ENCODE results near the gene PTPRG.

Gene PTPRG

DNA sequence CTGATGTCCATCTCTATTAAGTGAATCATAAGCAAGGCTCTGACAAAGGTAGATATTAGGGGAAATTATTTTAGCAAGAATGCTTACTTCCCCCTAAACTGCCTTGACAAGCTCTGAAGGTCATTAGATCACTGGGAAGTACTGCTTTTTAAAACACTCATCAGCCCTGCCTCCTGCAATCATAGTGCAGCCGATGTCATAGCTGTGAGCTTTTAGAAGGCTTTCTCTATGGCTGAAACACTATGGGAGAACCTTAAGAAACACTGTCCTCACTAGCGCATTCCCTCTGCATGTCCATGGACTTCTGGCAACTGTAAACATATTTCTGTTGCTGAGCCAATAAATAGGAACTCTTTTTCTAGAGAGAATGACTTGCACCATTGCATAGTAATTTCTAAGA, 38.7 kb upstream of the PTPRG start:
- Histone ChIP-seq H4K20me1 (ENCODE audit: insufficient read depth) (no peaks in the 10 kb centered on the region), H3K4me3 (IDR thresholded peaks at IDR 0.05; ENCODE audit: insufficient read depth, low read depth, low read length) (no peak overlapping the region), H3K79me2 (ENCODE audit: insufficient read depth, low read depth) (no peaks in the 10 kb centered on the region), H3K27ac (no peak overlapping the region), H3K9ac (no peak overlapping the region), H3K27me3 (ENCODE audit: insufficient read depth, low read depth) (no peaks in the 10 kb centered on the region), H2AFZ (ENCODE audit: low read depth) (no peak overlapping the region), H3K4me2 (no peak overlapping the region), H3K36me3 (ENCODE audit: insufficient read depth) (no peaks in the 10 kb centered on the region), H3K4me1 (ENCODE audit: low read depth, poor library complexity, severe bottlenecking) (peaks cover 12% of the 10 kb centered on the region)
- TF ChIP-seq, protein P1, sequence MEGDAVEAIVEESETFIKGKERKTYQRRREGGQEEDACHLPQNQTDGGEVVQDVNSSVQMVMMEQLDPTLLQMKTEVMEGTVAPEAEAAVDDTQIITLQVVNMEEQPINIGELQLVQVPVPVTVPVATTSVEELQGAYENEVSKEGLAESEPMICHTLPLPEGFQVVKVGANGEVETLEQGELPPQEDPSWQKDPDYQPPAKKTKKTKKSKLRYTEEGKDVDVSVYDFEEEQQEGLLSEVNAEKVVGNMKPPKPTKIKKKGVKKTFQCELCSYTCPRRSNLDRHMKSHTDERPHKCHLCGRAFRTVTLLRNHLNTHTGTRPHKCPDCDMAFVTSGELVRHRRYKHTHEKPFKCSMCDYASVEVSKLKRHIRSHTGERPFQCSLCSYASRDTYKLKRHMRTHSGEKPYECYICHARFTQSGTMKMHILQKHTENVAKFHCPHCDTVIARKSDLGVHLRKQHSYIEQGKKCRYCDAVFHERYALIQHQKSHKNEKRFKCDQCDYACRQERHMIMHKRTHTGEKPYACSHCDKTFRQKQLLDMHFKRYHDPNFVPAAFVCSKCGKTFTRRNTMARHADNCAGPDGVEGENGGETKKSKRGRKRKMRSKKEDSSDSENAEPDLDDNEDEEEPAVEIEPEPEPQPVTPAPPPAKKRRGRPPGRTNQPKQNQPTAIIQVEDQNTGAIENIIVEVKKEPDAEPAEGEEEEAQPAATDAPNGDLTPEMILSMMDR (conservative IDR thresholded peaks at IDR 0.05; ENCODE audit: low read depth, low read length): no peak

DNA sequence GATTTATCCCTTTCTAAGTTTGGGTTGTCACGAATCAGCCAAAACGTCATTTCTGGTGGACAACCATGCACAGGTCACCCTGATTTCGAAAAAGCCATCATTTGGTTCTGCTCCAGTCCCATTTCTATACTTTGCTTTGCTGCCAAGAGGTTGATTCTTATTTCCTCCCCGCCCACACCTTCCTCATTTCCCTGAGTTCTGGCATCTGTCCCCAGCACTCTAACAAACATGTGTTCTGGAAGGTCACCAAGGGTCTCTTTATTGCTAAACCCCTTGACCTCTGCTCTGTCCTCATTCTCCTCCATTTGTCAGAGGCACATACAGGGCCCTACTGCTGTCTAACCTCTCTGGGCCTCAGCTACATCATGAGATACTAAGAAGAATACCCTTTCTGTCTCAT, 36.4 kb upstream of the PTPRG start:
- no peak overlapping the region for H3K27ac ChIP-seq
- no peak overlapping the region for H3K4me3 ChIP-seq (IDR thresholded peaks at IDR 0.05; ENCODE audit: insufficient read depth, low read depth, low read length)
- no peaks in the 10 kb centered on the region for H3K79me2 ChIP-seq (ENCODE audit: insufficient read depth, low read depth)
- H2AFZ ChIP-seq (ENCODE audit: low read depth): no peak overlapping the region
- peaks cover 12% of the 10 kb centered on the region for H3K4me1 ChIP-seq (ENCODE audit: low read depth, poor library complexity, severe bottlenecking)
- TF ChIP-seq, protein P1 (conservative IDR thresholded peaks at IDR 0.05; ENCODE audit: low read depth, low read length): no peak
- no peaks in the 10 kb centered on the region for H3K27me3 ChIP-seq (ENCODE audit: insufficient read depth, low read depth)
- H4K20me1 ChIP-seq (ENCODE audit: insufficient read depth): no peaks in the 10 kb centered on the region
- no peak overlapping the region for H3K9ac ChIP-seq
- no peaks in the 10 kb centered on the region for H3K36me3 ChIP-seq (ENCODE audit: insufficient read depth)
- no peak overlapping the region for H3K4me2 ChIP-seq

DNA sequence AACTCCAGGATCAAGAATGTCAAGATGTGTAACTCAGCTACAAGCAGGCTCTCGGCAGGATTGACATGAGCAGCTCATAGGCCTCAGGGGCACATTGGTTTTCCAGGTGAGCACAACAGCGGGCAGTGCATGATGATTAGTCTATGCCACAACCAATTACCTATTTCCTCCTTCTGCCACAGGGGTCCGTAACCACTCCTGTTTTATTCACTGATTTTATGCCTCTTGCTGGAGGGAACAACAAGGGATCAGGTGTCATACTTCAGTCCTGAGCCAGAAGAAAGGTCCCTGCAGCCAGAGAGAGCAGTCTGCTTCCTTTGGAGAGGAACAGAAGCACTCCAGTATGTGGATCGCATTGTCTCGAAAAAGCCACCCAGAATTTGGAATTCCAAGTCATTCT, 35.1 kb upstream of the PTPRG start:
- no peak overlapping the region for H3K27ac ChIP-seq
- no peaks in the 10 kb centered on the region for H3K27me3 ChIP-seq (ENCODE audit: insufficient read depth, low read depth)
- no peaks in the 10 kb centered on the region for H3K79me2 ChIP-seq (ENCODE audit: insufficient read depth, low read depth)
- no peak overlapping the region for H3K9ac ChIP-seq
- H3K36me3 ChIP-seq (ENCODE audit: insufficient read depth): no peaks in the 10 kb centered on the region
- H3K4me3 ChIP-seq (IDR thresholded peaks at IDR 0.05; ENCODE audit: insufficient read depth, low read depth, low read length): no peak overlapping the region
- no peak overlapping the region for H2AFZ ChIP-seq (ENCODE audit: low read depth)
- TF ChIP-seq, protein P1 (conservative IDR thresholded peaks at IDR 0.05; ENCODE audit: low read depth, low read length): no peak
- no peaks in the 10 kb centered on the region for H4K20me1 ChIP-seq (ENCODE audit: insufficient read depth)
- peaks cover 7% of the 10 kb centered on the region for H3K4me1 ChIP-seq (ENCODE audit: low read depth, poor library complexity, severe bottlenecking)
- H3K4me2 ChIP-seq: no peak overlapping the region

DNA sequence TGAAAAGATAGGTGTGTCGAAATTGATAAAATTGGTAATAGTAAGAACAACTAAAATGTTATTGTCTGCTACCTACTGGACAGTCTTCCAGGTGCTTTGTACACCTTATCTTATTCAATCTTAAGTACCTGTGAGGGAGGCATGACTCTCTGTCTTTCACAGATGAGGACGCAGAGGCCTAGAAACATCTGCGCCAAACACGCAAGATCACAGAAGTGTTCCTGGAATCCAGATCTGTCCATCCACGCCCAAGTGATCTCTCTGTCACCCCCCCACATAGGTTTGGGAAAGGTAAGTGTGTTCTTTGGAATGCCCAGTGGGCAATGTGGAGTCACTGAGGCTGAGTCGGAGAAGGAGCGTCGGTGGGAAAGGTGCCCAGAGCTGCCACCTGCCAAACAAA, 34.4 kb upstream of the PTPRG start:
- Histone ChIP-seq H3K36me3 (ENCODE audit: insufficient read depth) (no peaks in the 10 kb centered on the region), H3K9ac (no peak overlapping the region), H2AFZ (ENCODE audit: low read depth) (no peak overlapping the region), H3K79me2 (ENCODE audit: insufficient read depth, low read depth) (no peaks in the 10 kb centered on the region), H3K4me2 (no peak overlapping the region), H3K4me3 (IDR thresholded peaks at IDR 0.05; ENCODE audit: insufficient read depth, low read depth, low read length) (no peak overlapping the region), H3K27ac (no peak overlapping the region), H3K4me1 (ENCODE audit: low read depth, poor library complexity, severe bottlenecking) (no peaks in the 10 kb centered on the region), H3K27me3 (ENCODE audit: insufficient read depth, low read depth) (no peaks in the 10 kb centered on the region), H4K20me1 (ENCODE audit: insufficient read depth) (no peaks in the 10 kb centered on the region)
- TF ChIP-seq, protein P1 (conservative IDR thresholded peaks at IDR 0.05; ENCODE audit: low read depth, low read length): no peak
